Right hindlimb (tissue), 1 donor: ENCODE data around the gene CYP2J2.
"Not testable (repeated sequence)": the region's sequence is repeated elsewhere in the genome, so short reads cannot be mapped to it uniquely, and the experiment has no call there.

Source experiments
- DNase-seq: peaks from one replicate; pipeline ENCODE4 v3.0.0-alpha.2; 2018

Gene CYP2J2

GRCh38 chr1:59926381-59927123 lies at the start of gene CYP2J2:
CYP2J2 (minus strand) TSS chr1:59926773; CDS start chr1:59926746, 27 bp downstream.
- DNase-seq, result peak; percentile 54

- DNase-seq, result no peak
Observed at GRCh38 chr1:59973719-59974118, 47.1 kb upstream of the CYP2J2 start.

- peak; percentile 84 for DNase-seq
Observed at GRCh38 chr1:59972216-59972927, 45.8 kb upstream of the CYP2J2 start.

DNA sequence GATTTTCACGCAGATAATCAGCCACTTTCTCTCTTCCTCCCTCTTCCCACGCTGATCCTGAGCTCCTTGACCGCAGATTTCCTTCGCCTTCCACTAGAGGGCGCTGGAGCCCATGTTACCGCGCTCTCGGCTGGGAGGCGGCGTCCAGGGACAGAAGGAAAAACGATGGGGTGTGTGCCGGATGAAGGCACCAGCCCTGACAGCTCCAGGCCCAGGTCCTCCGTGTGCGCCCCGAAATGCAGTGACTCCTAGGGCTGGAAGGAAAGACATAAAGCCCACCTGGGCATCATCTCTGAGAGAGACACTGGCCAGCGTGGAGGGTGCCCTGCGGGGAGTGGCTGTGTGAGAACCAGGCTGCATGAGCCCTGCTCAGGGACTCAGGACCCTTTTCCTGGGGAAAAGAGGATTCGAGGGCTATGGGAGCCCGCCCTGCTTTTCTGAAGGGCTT lies 44.9 kb upstream of the CYP2J2 start:
- DNase-seq, result peak; percentile 91

DNA sequence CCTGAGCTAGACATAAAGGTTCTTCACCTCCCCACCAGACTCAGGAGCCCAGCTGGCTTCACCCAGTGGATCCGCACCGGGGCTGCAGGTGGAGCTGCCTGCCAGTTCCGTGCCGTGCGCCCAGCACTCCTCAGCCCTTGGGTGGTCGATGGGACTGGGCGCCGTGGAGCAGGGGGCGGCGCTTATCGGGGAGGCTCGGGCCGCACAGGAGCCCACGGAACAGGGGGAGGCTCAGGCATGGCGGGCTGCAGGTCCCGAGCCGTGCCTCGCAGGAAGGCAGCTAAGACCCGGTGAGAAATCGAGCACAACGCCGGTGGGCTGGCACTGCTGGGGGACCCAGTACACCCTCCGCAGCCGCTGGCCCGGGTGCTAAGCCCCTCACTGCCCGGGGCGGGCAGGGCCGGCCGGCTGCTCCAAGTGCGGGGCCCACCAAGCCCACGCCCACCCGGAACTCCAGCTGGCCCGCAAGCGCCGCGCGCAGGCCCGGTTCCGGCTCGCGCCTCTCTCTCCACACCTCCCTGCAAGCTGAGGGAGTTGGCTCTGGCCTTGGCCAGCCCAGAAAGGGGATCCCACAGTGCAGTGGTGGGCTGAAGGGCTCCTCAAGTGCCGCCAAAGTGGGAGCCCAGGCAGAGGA lies 43.1 kb upstream of the CYP2J2 start:
- DNase-seq, result not testable (repeated sequence)

DNA sequence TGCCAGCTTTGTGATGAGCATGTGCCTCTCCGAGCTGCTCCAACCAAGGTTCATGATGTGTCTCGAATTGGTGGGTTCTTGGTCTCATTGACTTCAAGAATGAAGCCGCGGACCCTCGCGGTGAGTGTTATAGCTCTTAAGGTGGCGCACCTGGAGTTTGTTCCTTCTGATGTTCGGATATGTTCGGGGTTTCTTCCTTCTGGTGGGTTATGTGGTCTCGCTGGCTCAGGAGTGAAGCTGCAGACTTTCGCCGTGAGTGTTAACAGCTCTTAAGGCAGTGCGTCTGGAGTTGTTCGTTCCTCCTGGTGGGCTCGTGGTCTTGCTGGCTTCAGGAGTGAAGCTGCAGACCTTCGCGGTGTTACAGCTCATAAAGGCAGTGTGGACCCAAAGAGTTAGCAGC lies 42.2 kb upstream of the CYP2J2 start:
- DNase-seq, result not testable (repeated sequence)

DNA sequence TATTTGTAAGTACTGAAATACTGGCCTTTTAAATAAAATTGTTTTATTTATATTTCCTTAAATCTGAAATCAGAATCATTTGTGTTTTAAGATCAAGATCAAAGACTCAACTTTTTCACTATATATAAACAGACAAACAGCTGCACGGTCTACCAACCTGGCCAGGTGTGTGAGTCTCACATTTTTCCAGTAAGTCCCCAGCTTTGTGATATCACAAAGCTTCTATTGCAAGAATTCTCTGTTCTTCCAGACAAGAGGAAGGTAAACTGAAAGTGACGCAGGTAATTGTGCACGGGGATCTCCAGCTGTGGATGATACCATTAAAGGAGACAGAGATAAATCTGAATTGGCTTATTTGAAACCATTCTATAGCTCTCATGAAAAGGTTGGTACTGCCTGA lies 41.2 kb upstream of the CYP2J2 start:
- no peak for DNase-seq

DNA sequence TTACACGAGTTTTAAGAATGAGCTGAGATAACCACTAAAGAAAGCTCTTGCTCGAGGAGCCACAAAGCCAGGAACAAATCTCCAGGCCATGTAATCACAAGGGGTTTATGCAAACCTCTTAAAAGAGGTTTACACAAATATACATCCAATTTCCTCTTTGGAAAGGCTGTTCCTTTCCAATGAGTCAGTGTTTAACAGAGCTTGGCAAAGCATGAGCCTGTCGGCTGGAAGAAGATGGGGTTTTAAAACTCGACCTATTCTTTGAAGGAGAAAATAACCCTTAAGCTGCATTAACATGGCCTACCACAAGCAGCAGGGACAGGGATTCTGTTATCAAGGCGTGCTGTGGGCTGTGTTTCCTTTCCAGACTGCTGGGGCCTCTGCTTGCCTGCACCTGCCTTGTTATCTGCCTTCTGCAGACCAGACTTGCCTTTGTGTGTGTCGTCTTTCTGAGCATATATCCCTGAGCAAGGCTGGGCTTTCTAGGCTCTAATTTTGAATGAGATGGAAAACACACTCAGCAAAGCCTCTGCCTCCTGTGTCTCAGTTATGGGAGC lies 40.6 kb upstream of the CYP2J2 start:
- DNase-seq, result peak; percentile 33

DNA sequence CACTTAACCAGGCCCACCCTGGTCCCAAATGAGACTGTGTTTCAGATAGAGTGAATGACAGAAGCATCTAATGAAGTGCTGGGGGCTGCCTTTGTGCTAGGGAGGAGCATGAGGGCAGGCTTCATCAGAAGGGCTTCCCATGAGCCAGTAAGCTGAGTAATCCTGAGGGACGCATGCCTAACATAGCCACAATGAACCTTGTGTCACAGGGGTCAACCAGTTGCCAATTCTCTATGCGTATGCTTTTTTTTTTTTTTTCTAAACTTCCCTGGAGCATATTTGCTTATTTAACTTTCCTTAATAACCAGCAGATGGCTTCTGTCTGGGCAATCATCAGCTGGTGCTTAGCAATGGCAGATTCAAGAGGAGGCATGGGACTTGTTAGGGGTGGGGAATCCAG lies 25.5 kb upstream of the CYP2J2 start:
- DNase-seq, result no peak

- no peak for DNase-seq
Observed at GRCh38 chr1:59949648-59950047, 23.1 kb upstream of the CYP2J2 start.

- DNase-seq, result no peak
Observed at GRCh38 chr1:59948990-59949389, 22.4 kb upstream of the CYP2J2 start.

DNA sequence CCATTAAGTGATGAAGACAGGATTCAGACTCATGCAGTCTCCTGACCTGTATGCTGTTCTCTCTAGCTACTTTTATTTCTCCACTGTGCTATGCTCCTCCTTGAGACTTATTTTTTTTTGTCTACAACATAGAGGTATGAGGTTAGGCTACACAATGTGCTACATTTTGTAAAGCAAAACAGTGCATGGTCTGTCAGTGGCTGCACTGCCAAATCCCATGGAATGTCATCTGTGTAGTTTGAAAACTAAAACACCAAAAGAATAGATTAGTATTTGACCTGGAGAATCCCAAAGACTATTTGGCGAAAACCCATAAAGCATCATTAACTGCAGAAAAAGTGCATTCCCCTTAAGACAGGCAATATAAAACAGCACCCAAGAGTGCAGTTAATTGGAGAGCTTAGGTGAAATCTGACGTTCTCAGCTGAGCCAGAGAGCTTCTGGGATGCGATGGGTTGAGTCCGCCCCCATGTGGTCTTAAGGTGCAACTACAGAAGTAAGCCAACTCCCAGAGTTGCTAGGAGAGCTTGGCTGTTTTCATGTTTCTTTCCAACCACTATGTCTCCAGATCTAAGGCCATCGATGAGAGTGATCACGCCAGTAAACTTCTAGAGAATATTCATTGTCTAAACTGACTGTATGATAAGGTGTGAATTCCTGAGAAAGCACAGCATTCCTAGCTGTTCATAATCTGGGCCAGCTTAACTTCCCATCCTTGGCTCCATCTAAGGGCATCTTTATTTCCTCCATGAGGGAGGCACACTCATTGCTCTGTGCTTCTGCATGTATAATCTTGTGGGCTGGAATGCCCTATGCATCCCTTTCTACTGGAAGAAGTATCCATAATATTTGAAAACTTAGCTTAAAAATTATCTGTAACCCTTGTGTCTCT lies 20.7 kb upstream of the CYP2J2 start:
- DNase-seq, result peak; percentile 57

DNA sequence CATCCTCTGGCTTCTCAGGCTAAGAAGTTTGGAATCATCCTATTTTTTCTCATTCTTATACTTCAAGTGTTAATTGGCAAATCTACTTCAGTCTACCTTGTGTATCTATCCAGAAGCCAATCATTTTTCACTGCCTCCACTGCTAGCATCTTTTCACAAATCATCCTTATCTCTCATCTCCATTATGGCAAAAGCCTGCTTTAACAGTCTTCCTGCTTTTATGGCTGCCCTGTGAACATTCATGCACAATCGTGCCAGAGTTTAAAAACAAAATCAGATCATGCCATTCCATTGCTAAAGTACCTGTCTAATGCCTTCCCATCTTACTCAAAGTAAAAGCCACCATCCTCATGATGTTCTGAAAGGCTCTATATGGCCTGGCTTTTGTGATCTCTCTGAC lies 19.2 kb upstream of the CYP2J2 start:
- no peak for DNase-seq

- no peak for DNase-seq
Observed at GRCh38 chr1:59939393-59939792, 12.8 kb upstream of the CYP2J2 start.

- no peak for DNase-seq
Observed at GRCh38 chr1:59937636-59938210, 11.2 kb upstream of the CYP2J2 start.

- no peak for DNase-seq
Observed at GRCh38 chr1:59936358-59936821, 9.8 kb upstream of the CYP2J2 start.

DNA sequence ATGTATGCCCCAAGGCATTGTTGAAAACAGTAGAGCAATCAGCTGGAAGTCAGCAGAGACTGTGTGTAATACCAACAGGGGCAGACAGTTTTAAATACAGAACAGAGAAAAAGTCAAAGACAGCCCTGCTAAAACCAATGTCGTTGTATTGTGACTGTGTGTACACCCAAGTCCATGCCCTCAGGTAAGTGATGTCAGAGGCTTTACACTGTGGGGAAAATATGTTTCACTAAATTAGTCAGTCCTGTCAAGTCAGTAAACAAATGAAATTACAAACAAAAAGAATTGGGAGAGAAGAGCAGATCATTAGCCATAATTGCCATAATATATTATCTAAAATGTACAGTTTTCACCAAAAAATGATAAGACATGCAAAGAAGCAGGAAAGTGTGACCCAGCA lies 2.4 kb upstream of the CYP2J2 start:
- DNase-seq, result no peak

DNA sequence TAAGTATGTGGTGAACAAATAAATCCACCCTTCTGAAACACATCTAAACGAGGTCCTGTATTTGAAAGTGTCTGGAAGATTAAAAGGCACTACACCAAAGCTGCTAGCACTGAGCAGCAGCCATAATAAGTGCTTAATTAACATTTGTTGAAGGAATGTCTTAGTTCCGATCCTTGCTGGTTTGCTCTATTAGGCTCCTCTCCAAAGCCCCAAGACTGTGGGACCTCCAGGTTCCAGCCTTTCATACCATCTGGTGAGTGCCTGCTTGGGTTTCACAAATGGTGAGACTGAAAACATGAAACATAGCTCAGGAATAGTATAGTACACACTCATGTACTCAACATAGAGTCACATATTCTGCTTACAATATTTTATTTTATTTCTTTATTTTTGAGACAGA lies 640 bp upstream of the CYP2J2 start:
- DNase-seq, result no peak

DNA sequence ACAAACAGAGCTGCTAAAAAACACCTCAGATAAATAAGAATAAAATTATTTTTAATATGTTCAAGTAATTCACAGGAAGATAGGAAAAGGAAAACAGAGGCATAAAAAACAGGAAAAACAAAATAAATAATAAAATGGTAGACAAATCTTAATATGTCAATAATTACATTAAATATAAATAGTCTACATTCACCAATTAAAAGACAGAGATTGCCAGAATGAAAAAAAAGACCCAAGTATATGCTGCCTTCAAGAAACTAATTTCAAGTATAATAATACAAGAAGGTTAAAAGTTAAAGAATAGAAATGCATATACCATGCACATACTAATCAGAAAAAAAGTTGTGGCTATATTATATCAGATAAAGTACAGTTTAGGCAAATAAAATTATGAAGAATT lies 1.9 kb downstream of the CYP2J2 start:
- no peak for DNase-seq

- not testable (repeated sequence) for DNase-seq
Observed at GRCh38 chr1:59921258-59921899, 5.2 kb downstream of the CYP2J2 start.

DNA sequence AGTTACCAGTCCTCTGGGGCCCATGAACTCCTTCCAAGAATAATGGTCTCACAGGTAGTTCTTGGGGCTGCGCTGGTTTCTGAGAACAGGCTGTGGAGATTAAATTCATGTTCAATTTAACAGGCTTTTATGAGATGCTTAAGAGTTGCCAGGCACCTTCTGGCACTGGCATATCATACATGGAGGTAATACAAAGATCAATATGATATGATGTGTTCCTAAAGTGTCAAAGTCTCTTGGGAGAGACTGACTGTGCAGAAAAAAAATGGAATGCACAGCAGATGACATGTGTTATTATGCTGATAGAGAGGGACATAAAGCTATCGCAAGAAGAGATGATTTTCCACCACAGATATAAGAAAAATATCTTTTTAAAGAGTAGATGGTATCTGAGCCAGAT lies 6.8 kb downstream of the CYP2J2 start:
- no peak for DNase-seq
